Frontal cortex (tissue), 4 donors: ENCODE measurements around the gene TMEM63A. TPM values are rescaled to one million over a fixed set of nuclear protein-coding genes. Genes with fewer than 3 reads are reported as not detected.
"Not testable (repeated sequence)": the region's sequence is repeated elsewhere in the genome, so short reads cannot be mapped to it uniquely, and the experiment has no call there.

Source experiments
- DNase-seq, 2 donors: peaks; one replicate each; pipeline ENCODE4 v3.0.0; 2012; ENCODE audit warnings: low spot score in 2 of 2
- FAIRE-seq: peaks from 2 replicates; lab custom pipeline; 2012; peaks lifted over from hg19 to GRCh38; lab: Jason Lieb, UNC
- total RNA-seq: library from RNA; depleted of rRNA; stranded (reverse); fragments of >200 nt; gene quantifications from one replicate; pipeline ENCODE4 v1.2.3, GENCODE V29; 2014
- donor health status: control.
- donor health status: control.
- donor health status: control.

TMEM63A gene
- total RNA-seq, 1 donor from 2014 or later = 0.82 TPM

DNA sequence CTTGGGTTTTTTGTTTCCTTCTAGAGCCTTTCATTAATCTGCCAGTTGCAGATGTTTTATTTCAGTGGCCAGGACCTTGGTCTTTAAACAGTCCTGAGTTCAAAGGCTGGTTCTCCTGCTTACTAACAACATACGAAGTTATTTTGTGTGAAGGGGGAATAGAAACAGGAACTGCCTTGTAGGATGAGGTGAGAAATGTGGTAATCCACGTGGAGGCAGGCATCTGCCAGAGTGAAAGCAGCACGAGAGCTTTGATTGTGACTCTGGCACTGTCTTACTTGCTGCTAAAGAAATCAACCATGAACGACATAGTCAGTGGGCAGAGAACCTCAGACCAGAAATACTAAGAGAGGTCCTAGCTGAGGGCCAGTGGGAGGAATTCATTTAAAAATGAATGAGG, 30.4 kb downstream of the TMEM63A start:
- DNase-seq (no peak), FAIRE-seq (no peak)

- FAIRE-seq = no peak
These were observed 31.8 kb downstream of the TMEM63A start for GRCh38 chr1:225850370-225850769.

GRCh38 chr1:225849925-225850324, 32.3 kb downstream of the TMEM63A start:
- FAIRE-seq (no peak), DNase-seq (no peak)

More at GRCh38 chr1:225850370-225850769, 31.8 kb downstream of the TMEM63A start:
- DNase-seq = no peak

DNA sequence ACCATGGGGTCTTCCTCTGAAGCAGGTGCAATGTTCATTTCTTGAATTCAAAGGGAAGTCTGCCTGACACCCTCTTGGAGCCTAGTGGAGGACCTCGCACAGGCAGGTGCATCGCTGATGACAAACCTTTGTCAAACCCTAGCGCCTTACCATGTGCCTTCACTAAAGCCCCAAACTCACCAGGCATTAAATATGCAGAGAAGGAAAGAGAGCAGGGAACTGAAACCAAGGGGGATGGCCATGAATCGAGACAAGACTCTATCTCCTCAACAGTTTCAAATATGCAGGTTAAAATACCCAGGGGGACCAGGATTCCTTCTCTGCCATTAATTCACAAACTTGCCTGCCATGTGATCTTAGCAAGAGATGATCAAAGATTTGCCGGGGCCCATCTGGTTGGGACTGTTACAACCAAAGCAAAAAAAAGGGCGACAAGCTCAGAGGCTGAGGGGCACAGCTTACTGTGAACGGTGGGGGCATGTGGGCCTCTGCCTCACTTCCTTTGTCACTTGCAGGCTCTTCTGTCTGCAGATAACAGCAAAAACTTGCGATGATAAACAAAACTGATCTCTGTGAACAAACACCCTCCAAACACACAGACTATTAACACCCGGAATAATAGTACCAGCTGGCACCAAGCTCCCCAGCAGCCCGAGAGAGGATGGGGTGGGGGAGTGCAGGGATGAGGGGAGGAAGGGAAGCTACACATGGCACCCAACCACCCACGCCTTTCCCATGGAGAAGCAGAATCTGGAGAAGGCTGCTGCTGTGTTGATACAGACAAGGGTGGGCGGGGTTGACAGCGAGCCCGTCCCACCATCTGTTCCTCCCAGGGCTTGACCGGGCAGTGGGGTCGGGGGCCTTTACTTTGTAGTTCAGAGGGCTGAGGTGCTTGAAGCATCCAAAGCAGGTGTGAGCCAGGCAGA, 33.9 kb downstream of the TMEM63A start:
- peak in 1 of 2 donors; percentile 48 for DNase-seq
- FAIRE-seq = no peak

DNA sequence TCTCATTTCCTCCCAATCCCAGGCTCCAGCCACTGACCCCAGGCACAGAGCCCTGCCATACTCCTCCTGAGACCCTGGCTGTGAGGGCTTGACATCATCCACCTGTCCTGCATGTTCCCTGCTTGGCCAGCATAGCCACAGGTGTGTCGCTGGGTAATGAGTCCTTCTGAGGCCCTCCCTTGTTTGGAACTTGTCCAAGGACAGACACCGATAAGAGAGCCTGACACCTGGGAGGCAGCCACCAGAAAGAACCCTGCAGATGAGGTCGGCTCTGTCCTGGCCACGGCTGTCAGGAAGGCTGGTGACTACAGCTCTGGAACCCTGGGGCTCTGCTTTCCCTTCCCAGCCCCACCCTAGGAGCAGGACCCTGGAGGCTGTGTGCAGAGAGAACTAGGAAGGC, 34.6 kb downstream of the TMEM63A start:
- no peak for FAIRE-seq
- DNase-seq = no peak

DNA sequence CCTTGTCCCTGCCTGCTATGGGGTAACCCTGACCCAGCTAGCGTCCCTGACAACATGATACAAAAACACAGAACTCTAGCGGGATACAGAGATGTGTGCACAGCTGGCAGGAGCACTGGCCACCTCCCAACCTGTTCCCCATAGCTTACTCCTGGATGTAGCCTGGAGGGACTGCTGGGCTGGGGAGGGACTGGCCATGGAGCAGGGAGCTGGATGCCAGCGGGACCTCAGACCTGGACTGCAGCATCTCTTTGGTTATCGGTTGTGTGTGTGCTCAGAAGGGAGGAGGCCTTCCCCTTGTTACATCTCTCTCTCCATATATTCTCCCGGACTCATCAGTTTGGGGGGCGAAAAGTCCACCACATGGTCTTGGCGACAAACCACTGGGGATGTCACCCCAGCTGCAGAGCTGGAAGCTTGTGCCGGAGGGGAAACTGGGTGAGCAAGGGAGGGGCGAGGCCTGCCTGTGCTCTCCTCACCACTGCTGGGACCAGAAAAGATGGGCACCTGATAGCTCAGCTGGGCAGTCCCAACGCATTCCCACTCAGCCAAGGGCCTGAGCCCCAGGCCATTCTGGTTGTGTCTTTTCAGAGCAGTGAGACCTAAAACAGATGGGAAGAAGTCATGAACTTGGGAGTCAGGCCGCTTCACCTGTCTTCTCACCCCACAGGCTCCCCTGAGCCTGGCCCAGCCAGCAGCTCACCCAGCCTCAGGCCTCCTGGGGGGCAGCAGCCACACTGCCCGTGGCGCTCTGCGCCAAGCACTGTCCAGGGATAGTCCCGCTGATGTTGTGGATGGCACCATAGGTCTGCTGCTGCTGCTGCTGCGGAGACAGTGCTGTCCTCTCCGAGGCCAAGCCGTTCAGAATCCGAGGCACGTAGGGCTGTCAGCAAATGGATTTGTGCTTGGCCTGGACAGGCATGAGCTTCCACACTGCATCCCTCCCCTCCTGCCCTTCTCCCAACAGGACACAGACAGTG, 35.6 kb downstream of the TMEM63A start:
- DNase-seq (no peak), FAIRE-seq (no peak)

DNA sequence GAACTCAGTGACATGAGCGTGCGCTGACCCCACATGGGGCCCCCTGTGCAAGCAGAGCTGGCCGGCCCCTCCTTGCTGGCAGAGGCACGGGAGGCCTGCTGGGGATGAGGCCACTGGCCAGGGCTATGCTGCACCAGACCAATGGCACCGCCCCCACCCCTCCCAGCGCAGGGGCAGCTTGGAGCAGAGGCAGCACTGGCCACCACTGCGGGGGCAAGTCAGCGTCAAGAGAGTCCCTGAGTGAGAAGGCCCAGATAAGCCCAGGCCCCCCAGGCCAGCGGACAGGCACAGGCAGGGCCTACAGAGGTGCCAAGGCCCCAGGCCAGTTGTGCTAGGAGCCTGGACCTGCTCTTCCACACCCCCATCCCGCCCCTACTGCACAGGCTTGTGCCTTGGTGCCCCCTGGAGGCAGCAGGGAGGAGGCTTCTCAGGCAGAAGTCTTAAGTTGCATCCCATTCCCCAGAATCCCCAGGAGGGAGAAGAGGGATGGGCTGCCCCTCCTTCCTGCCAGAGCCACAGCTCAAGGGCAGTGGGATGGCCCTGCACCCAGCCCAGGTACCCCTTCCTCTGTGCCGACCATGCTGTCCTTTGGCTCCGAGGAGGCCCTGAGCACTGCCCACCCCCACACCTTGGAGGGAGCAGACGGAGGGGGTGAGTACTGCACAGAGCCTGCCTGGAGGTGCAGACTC, 36.5 kb downstream of the TMEM63A start:
- no peak for FAIRE-seq
- peak in 1 of 2 donors; percentile 48 for DNase-seq

DNA sequence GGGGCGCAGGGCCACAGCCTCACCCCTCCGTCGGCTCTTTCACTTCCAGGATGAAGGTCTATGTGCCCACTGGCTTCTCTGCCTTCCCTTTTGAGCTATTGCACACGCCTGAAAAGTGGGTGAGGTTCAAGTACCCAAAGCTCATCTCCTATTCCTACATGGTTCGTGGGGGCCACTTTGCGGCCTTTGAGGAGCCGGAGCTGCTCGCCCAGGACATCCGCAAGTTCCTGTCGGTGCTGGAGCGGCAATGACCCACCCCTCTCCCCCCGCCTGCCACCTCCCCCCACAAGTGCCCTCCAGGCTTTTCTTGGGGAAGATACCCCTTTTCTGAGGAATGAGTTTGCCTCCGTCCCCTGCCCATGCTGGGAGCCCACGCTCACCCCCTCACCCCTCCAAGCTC, 37.1 kb downstream of the TMEM63A start:
- DNase-seq = no peak
- no peak for FAIRE-seq

GRCh38 chr1:225844236-225845061, 37.7 kb downstream of the TMEM63A start:
- DNase-seq = no peak
- FAIRE-seq = no peak

DNA sequence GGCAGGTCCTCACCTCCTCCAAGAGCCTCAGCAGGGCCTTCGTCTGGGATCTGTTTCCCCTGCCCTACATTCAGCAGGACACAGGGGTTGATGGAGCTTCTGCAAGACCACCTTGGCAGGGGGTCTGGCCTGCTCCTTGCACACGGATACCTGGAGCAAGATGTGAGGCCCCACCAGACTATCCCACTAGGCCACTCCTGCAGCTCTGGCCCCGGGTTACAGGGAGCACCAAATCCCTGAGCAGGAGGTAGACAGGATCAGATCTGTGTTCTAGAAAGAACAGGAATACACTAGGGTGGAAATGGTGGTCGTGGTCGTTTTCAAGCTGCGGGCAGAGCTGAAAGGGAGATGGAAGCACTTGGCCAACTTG, 38.8 kb downstream of the TMEM63A start:
- FAIRE-seq (no peak), DNase-seq (no peak)

- FAIRE-seq (no peak), DNase-seq (no peak)
These were observed 39.3 kb downstream of the TMEM63A start for GRCh38 chr1:225842788-225843425.

DNA sequence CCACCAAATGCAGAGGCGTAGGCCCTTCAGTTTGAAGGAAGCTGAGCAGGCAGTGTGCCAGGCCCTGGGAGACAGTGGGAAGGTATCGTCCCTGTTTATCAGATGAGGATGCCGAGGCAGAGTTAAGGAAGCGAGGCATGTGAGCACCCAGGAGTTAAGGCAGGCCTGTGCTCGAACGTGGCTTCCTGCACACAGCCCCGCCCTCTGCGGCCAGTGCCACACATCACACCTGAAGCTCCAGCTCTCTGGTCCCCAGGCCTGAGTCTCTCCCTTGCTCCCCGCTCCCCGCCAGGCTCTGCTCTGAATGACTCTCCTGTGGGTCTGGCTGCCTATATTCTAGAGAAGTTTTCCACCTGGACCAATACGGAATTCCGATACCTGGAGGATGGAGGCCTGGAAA, 40.1 kb downstream of the TMEM63A start:
- FAIRE-seq (no peak), DNase-seq (no peak)

DNA sequence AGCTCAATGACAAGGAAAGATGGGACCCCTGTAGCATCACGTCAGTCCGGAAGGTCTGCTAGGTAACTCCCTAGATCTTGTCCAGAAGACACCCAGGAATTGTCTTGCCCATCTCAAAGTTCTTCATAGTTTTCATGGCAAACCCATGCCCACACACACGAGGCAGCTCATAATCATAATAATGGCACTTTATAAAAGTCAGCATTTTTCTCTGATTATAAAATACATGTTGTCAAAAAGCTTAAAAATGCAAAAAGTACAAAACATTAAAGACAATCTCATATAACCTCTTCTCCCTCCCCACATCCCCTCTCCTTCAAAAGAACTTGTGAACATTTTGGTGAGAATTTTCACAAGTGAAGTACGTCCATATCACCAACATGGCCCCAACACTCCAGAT, 41.5 kb downstream of the TMEM63A start:
- FAIRE-seq (no peak), DNase-seq (no peak)

- no peak for FAIRE-seq
- DNase-seq = no peak
These were observed 42.0 kb downstream of the TMEM63A start for GRCh38 chr1:225840223-225840610.

DNA sequence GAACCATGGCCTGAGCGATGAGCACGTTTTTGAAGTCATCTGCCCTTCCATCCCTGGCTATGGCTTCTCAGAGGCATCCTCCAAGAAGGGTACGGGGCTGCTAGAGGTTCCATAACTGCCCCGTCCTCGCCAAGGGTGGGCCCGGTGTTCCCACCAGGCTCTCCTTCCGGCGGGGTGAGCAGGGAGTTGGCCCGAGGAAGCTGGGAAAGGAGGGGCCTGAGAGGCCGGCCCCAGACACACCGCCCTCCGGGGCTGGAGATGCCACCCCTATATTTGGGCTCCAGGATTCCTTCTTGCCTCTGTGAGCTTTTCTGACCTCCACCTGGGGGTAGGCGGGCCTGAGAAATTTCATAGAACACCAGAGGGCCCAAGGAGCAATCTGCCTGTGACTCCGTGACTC, 43.4 kb downstream of the TMEM63A start:
- FAIRE-seq (no peak), DNase-seq (no peak)

DNA sequence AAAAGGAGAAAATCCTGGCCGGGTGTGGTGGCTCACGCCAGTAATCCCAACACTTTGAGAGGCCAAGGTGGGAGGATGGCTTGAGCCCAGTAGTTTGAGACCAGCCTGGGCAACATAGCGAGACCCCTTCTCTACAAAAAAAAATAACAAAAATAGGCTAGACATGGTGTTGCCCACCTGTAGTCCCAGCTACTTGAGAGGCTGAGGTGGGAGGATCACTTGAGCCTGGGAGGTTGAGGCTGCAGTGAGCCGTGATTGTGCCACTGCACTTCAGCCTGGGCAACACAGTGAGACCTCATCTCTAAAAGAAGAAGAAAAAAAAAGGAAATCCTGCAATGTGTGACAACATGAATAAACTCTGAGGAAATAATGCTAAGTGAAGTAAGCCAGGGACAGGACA, 45.9 kb downstream of the TMEM63A start:
- not testable (repeated sequence) for DNase-seq

DNA sequence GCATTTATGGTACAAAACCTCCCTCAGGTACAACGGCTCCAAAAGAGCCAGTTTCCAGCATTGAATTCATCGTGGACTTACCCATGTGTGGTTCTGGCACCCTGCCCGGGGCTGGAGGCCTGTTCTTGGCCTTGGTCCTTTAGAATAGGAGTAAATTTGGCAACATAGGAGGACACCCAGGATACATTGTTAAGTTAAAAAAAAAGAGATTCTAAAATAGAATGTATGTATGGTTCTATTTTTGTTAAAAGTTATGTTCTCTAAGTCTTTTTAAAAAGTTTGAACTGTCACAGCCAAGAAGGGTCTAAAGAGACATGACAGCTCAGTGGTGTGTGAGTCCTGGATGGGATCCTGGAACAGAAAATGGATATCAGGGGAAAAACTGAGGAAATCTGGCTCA, 46.3 kb downstream of the TMEM63A start:
- FAIRE-seq = no peak
- DNase-seq = no peak

More for the DNA sequence above, 45.9 kb downstream of the TMEM63A start:
- not testable (repeated sequence) for FAIRE-seq

- peak in 1 of 2 donors; percentile 62 for DNase-seq
- no peak for FAIRE-seq
These were observed 47.5 kb downstream of the TMEM63A start for GRCh38 chr1:225834417-225835329.
